SIG-M5 (cell line): ENCODE data around the gene ZNF560.

Experiments
- DNase-seq: peaks from one replicate; lab custom pipeline; 2025; lab: John Stamatoyannopoulos, UW

ZNF560 gene

GRCh38 chr19:9435279-9436268 is 62.8 kb downstream of the ZNF560 start, which contains the start of gene ZNF266:
ZNF266 (minus strand) TSS chr19:9435573; CDS start chr19:9420089, 15,484 bp downstream.
- DNase-seq, result peak; percentile 69

DNA sequence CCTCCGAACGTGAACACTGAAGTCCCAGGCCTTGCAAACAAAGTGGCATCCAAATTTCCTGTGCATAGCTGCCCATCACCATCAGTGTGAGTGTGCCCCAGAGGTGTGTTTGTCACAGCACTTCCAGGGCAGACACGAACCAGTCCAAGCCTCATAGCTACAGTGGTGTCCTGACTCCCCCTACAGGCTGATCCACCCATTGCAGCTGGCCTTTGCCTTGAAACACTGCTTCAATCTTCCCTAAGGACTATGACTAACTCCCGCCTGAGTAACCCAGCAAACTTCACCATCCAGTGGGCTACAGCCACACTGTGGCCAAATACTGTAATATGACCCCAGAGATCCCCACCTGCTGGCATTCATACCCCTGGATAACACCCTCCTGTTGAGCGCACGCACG is 66.9 kb downstream of the ZNF560 start:
- DNase-seq, result no peak

DNA sequence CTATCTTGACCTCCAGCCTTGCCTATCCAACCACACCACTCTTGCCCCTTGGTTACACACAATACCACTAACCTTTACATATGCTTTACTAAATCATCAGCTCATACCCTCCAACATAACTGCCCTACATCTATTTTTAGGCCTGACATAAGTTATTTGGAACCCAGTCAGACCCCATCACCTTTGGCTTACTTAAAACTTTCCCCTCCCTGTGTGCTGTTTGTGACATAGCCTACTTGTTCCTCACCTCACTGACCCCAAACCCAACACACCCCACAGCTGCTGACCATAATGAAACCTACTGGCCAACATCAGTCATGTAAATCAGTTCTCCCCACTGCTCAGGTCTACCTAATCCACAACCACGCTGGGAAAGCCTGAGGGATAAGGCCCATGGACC is 68.0 kb downstream of the ZNF560 start:
- DNase-seq, result no peak

DNA sequence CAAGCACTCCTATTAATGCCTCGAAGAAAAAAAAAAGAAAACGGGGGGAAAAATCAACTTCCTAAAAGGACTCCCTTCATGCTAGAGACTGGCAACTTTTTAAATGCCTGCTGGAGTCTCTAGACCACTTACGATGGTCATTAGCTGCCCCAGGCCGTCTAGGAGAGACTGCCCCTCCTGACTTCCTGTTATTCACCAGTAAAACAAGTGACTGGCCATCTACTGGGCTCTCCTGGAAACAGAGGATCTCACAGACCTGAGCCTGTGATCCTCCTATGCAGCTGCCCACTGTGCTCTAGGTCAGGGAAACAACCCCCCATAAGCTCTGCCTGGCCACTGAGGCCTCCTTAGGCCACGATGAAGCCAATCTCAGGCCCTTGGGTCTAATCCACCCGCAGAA is 70.5 kb downstream of the ZNF560 start:
- DNase-seq, result no peak
